ENCODE measurements around the gene MYH8. TPM values are rescaled to one million over a fixed set of nuclear protein-coding genes. Genes with fewer than 3 reads are reported as not detected.

The MYH8 gene
- polyA plus RNA-seq, 1 of the 3 experiments (the other 2 are of a cell fraction): under 0.01 TPM

- POLR2A ChIA-PET: no interaction called here
Observed at GRCh38 chr17:10439816-10440215, 18.1 kb upstream of the MYH8 start.

More at GRCh38 chr17:10439816-10440215, 18.1 kb upstream of the MYH8 start:
- Histone ChIP-seq H3K4me3 (ENCODE audit: low read depth in 2 of 2, low read length in 1 of 2) (no peak overlapping the region), H3K27me3 (ENCODE audit: insufficient read depth) (no peaks in the 10 kb centered on the region; the same call in 1 of the 2 replicates), H3K4me1 (ENCODE audit: control insufficient read depth in 1 of 2, insufficient read depth in 2 of 2, low read depth in 1 of 2, low read length in 1 of 2) (no peaks in the 10 kb centered on the region), H3K4me2 (no peak overlapping the region), H3K9me3 (no peaks in the 10 kb centered on the region), H3K27ac (ENCODE audit: low read depth in 2 of 2, low read length in 1 of 2) (no peak overlapping the region), H4K20me1 (ENCODE audit: insufficient read depth) (no peaks in the 10 kb centered on the region), H2AFZ (ENCODE audit: low read depth) (no peak overlapping the region), H3K79me2 (ENCODE audit: insufficient read depth) (no peaks in the 10 kb centered on the region), H3K9me2 (no peaks in the 10 kb centered on the region), H3K36me3 (replicated peaks in 1 of 2; ENCODE audit: control insufficient read depth in 1 of 2, insufficient read depth in 2 of 2, low read length in 1 of 2) (no peaks in the 10 kb centered on the region), H3K9ac (no peak overlapping the region), H3F3A (replicated peaks; ENCODE audit: insufficient read depth) (no peaks in the 10 kb centered on the region)
- no peak for DNase-seq
- WGBS (ENCODE audit: low lambda C conversion rate): 0% methylated on average over 1 of the region's 1 CpG
- no peak for TF ChIP-seq RCOR1 (IDR thresholded peaks at IDR 0.05; ENCODE audit: low read length)
- TF ChIP-seq IRF3 (IDR thresholded peaks at IDR 0.05; ENCODE audit: low read depth, low read length): no peak
- TF ChIP-seq EZH2phosphoT487 (IDR thresholded peaks at IDR 0.05; ENCODE audit: borderline replicate concordance, low read depth): no peak
- TF ChIP-seq PBX3 (IDR thresholded peaks at IDR 0.05): no peak
- no peak for TF ChIP-seq SMC3 (IDR thresholded peaks at IDR 0.05; ENCODE audit: low read depth, low read length)
- TF ChIP-seq TAF1 (IDR thresholded peaks at IDR 0.05; ENCODE audit: borderline replicate concordance, low read depth, low read length): no peak
- no peak for TF ChIP-seq CTCF (IDR thresholded peaks at IDR 0.05)
- TF ChIP-seq TCF12 (IDR thresholded peaks at IDR 0.05): no peak
- TF ChIP-seq ELF1 (IDR thresholded peaks at IDR 0.05): no peak
- no peak for TF ChIP-seq FOXJ3 (CRISPR knock-in tag; IDR thresholded peaks at IDR 0.05)
- TF ChIP-seq FOXM1 (IDR thresholded peaks at IDR 0.05; ENCODE audit: low read depth): no peak
- TF ChIP-seq ZBTB33 (IDR thresholded peaks at IDR 0.05; ENCODE audit: borderline replicate concordance, low read depth): no peak
- TF ChIP-seq REST (IDR thresholded peaks at IDR 0.05; ENCODE audit: low read depth, low read length): no peak
- TF ChIP-seq GABPA (IDR thresholded peaks at IDR 0.05; ENCODE audit: low read depth): no peak
- TF ChIP-seq SIN3A (IDR thresholded peaks at IDR 0.05; ENCODE audit: borderline replicate concordance, low read depth, low read length): no peak
- TF ChIP-seq TEAD4 (IDR thresholded peaks at IDR 0.05; ENCODE audit: borderline replicate concordance, insufficient read depth): no peak
- no peak for TF ChIP-seq YY1 (IDR thresholded peaks at IDR 0.05; ENCODE audit: low read depth)
- TF ChIP-seq JUND (IDR thresholded peaks at IDR 0.05): no peak
- no peak for TF ChIP-seq NFIC (IDR thresholded peaks at IDR 0.05; ENCODE audit: borderline replicate concordance)
- CTCF ChIA-PET: no interaction called here
